HEK293 (cell line): ENCODE data around the gene INPP5A.

ENCODE experiments used
- CTCF ChIA-PET: fragments of 350-600 bp; formaldehyde crosslinking; extraction: SDS; loops from one replicate; lab custom pipeline; 2021; ENCODE audit warnings: antibody characterized with exemption; lab: Yijun Ruan, JAX
- POLR2A ChIA-PET: fragments of 300-600 bp; formaldehyde crosslinking; extraction: SDS; loops from one replicate; lab custom pipeline; 2020; ENCODE audit warnings: antibody characterized with exemption, inconsistent platforms; lab: Yijun Ruan, JAX
- H3K27ac ChIP-seq: fragments of 200-500 bp; sonication (Bioruptor generic); 2 replicates; pipeline ENCODE4 v1.5.1; 2014; ENCODE audit warnings: low read depth, low read length, control low read depth, inconsistent platforms; ENCODE audit errors: extremely low read depth
- H3K36me3 ChIP-seq, 2 experiments: fragments of 200-500 bp in 1 of 2; sonication (Bioruptor generic) in 1 of 2; 1 replicate in 1 of 2; 2 replicates in 1 of 2; pipeline ENCODE4 v1.5.1; 2014 to 2017; ENCODE audit warnings: inconsistent platforms in 2 of 2, low read length in 2 of 2; ENCODE audit not compliant: control insufficient read depth in 2 of 2, insufficient read depth in 1 of 2
- H3K4me1 ChIP-seq: fragments of 200-500 bp; sonication (Bioruptor generic); 2 replicates; pipeline ENCODE4 v1.5.1; 2014; ENCODE audit warnings: mild to moderate bottlenecking, low read length, inconsistent platforms; ENCODE audit not compliant: control insufficient read depth, insufficient read depth
- H3K4me3 ChIP-seq: 2 replicates; pipeline ENCODE4 v1.5.1; 2011; ENCODE audit warnings: low read depth, mild to moderate bottlenecking, control low read depth, low read length, moderate library complexity
- H3K9me3 ChIP-seq: fragments of 200-500 bp; sonication (Bioruptor generic); 2 replicates; pipeline ENCODE4 v1.5.1; 2014; ENCODE audit warnings: low read depth, low read length, inconsistent platforms; ENCODE audit not compliant: control insufficient read depth, insufficient read depth
- GFI1B ChIP-seq: fragments of 450-650 bp; formaldehyde crosslinking; IDR thresholded peaks from 2 replicates; pipeline ENCODE4 v1.5.1; 2016; ENCODE audit warnings: missing biosample characterization, missing genetic modification characterization
- IKZF3 ChIP-seq: fragments of 450-650 bp; IDR thresholded peaks from 2 replicates; pipeline ENCODE4 v1.5.0; 2018; ENCODE audit warnings: missing biosample characterization, mild to moderate bottlenecking, missing genetic modification characterization, moderate library complexity
- PBX3 ChIP-seq: sonication (generic); formaldehyde crosslinking; IDR thresholded peaks from 2 replicates; pipeline ENCODE4 v1.8.1; 2022; ENCODE audit warnings: mild to moderate bottlenecking, moderate library complexity, missing genetic modification reagents
- PRDM4 ChIP-seq: fragments of 450-650 bp; formaldehyde crosslinking; IDR thresholded peaks from 2 replicates; pipeline ENCODE4 v1.5.1; 2017; ENCODE audit warnings: missing biosample characterization, missing genetic modification characterization
- SCRT1 ChIP-seq: fragments of 450-650 bp; formaldehyde crosslinking; IDR thresholded peaks from 2 replicates; pipeline ENCODE4 v1.5.1; 2016; ENCODE audit warnings: missing biosample characterization, missing genetic modification characterization, borderline replicate concordance
- ZBTB1 ChIP-seq: fragments of 450-650 bp; formaldehyde crosslinking; IDR thresholded peaks from 2 replicates; pipeline ENCODE4 v1.5.1; 2016; ENCODE audit warnings: missing biosample characterization, missing genetic modification characterization
- ZBTB48 ChIP-seq: fragments of 450-650 bp; formaldehyde crosslinking; IDR thresholded peaks from 2 replicates; pipeline ENCODE4 v1.5.1; 2016; ENCODE audit warnings: missing biosample characterization, missing genetic modification characterization
- ZNF10 ChIP-seq: fragments of 450-650 bp; formaldehyde crosslinking; IDR thresholded peaks from 2 replicates; pipeline ENCODE4 v1.5.1; 2017; ENCODE audit warnings: missing biosample characterization, missing genetic modification characterization
- ZNF146 ChIP-seq: fragments of 450-650 bp; formaldehyde crosslinking; IDR thresholded peaks from 2 replicates; pipeline ENCODE4 v1.5.1; 2016; ENCODE audit warnings: missing biosample characterization, missing genetic modification characterization
- ZNF16 ChIP-seq: fragments of 450-650 bp; formaldehyde crosslinking; IDR thresholded peaks from 2 replicates; pipeline ENCODE4 v1.5.1; 2016; ENCODE audit warnings: low read depth, missing biosample characterization, missing genetic modification characterization
- ZNF202 ChIP-seq: fragments of 450-650 bp; formaldehyde crosslinking; IDR thresholded peaks from 2 replicates; pipeline ENCODE4 v1.5.1; 2016; ENCODE audit warnings: missing biosample characterization, missing genetic modification characterization, borderline replicate concordance
- ZNF292 ChIP-seq: fragments of 450-650 bp; formaldehyde crosslinking; IDR thresholded peaks from 2 replicates; pipeline ENCODE4 v1.5.1; 2016; ENCODE audit warnings: low read depth, missing biosample characterization, missing genetic modification characterization, borderline replicate concordance
- ZNF341 ChIP-seq: fragments of 450-650 bp; formaldehyde crosslinking; IDR thresholded peaks from 2 replicates; pipeline ENCODE4; 2016; ENCODE audit warnings: low read depth, missing biosample characterization, missing genetic modification characterization
- ZNF350 ChIP-seq: fragments of 450-650 bp; formaldehyde crosslinking; IDR thresholded peaks from 2 replicates; pipeline ENCODE4 v1.5.0; 2017; ENCODE audit warnings: missing biosample characterization, mild to moderate bottlenecking, missing genetic modification characterization
- ZNF37A ChIP-seq: fragments of 450-650 bp; IDR thresholded peaks from 2 replicates; pipeline ENCODE4 v1.5.1; 2018; ENCODE audit warnings: missing biosample characterization, missing genetic modification characterization
- ZNF449 ChIP-seq: fragments of 450-650 bp; formaldehyde crosslinking; IDR thresholded peaks from 2 replicates; pipeline ENCODE4 v1.5.1; 2017; ENCODE audit warnings: missing biosample characterization, mild to moderate bottlenecking, missing genetic modification characterization, moderate library complexity
- ZNF48 ChIP-seq: fragments of 450-650 bp; formaldehyde crosslinking; IDR thresholded peaks from 2 replicates; pipeline ENCODE4 v1.5.1; 2016; ENCODE audit warnings: missing biosample characterization, missing genetic modification characterization
- ZNF501 ChIP-seq: fragments of 450-650 bp; formaldehyde crosslinking; IDR thresholded peaks from 2 replicates; pipeline ENCODE4 v1.5.1; 2016; ENCODE audit warnings: missing biosample characterization, missing genetic modification characterization
- ZNF510 ChIP-seq: fragments of 450-650 bp; formaldehyde crosslinking; IDR thresholded peaks from 2 replicates; pipeline ENCODE4 v1.5.1; 2018; ENCODE audit warnings: mild to moderate bottlenecking, missing genetic modification characterization, missing biosample characterization; ENCODE audit not compliant: insufficient replicate concordance
- ZNF544 ChIP-seq: fragments of 450-650 bp; formaldehyde crosslinking; IDR thresholded peaks from 2 replicates; pipeline ENCODE4 v1.5.0; 2017; ENCODE audit warnings: missing biosample characterization, missing genetic modification characterization
- ZNF610 ChIP-seq: fragments of 450-650 bp; formaldehyde crosslinking; IDR thresholded peaks from 2 replicates; pipeline ENCODE4 v1.5.1; 2016; ENCODE audit warnings: missing biosample characterization, missing genetic modification characterization, borderline replicate concordance
- ZNF623 ChIP-seq: fragments of 450-650 bp; formaldehyde crosslinking; IDR thresholded peaks from 2 replicates; pipeline ENCODE4 v1.5.1; 2016; ENCODE audit warnings: missing biosample characterization, missing genetic modification characterization
- ZNF654 ChIP-seq: fragments of 450-650 bp; formaldehyde crosslinking; IDR thresholded peaks from 2 replicates; pipeline ENCODE4 v1.5.1; 2016; ENCODE audit warnings: low read depth, missing biosample characterization, missing genetic modification characterization
- ZNF707 ChIP-seq: fragments of 450-650 bp; formaldehyde crosslinking; IDR thresholded peaks from 2 replicates; pipeline ENCODE4 v1.5.1; 2016; ENCODE audit warnings: missing biosample characterization, missing genetic modification characterization
- ZNF792 ChIP-seq: fragments of 450-650 bp; formaldehyde crosslinking; IDR thresholded peaks from 2 replicates; pipeline ENCODE4 v1.5.1; 2016; ENCODE audit warnings: missing biosample characterization, missing genetic modification characterization
- ZSCAN5A ChIP-seq: fragments of 450-650 bp; formaldehyde crosslinking; IDR thresholded peaks from 2 replicates; pipeline ENCODE4 v1.5.1; 2016; ENCODE audit warnings: missing biosample characterization, missing genetic modification characterization

The INPP5A gene

GRCh38 chr10:132656283-132657126 lies 118.9 kb downstream of the INPP5A start:
- Histone ChIP-seq H3K27ac (no peak overlapping the region), H3K36me3 (peaks cover 0 to 16% of the 10 kb centered on the region in 2 experiments; a peak in 1 of 3 replicates), H3K4me3 (no peak overlapping the region), H3K4me1 (no peaks in the 10 kb centered on the region), H3K9me3 (no peaks in the 10 kb centered on the region)
- POLR2A ChIA-PET = no interaction called here
- TF ChIP-seq ZNF350 (tag by site-specific recombination) (no peak), ZNF292 (tag by site-specific recombination) (no peak), ZNF341 (0 out of 2 replicates have a peak, but pooled peaks have one; percentile 15), ZNF146 (tag by site-specific recombination) (no peak), ZNF654 (tag by site-specific recombination) (no peak), ZNF501 (no peak)
- CTCF ChIA-PET = interaction anchor here (0.6 to 1.0 kb wide), 2 partner anchors 48 to 146 kb away, joined by 3 to 8 read pairs; no protein-coding TSS in a partner anchor

- ChIA-PET POLR2A (no interaction called here), CTCF (interaction anchor here (0.6 to 0.8 kb wide), 3 partner anchors 36 to 634 kb away, joined by 3 to 4 read pairs (median 3); no protein-coding TSS in a partner anchor)
- H3K36me3 ChIP-seq = peaks cover 0 to 16% of the 10 kb centered on the region in 2 experiments; a peak in 1 of 3 replicates
- no peak overlapping the region for H3K4me3 ChIP-seq
- no peak overlapping the region for H3K27ac ChIP-seq
- no peaks in the 10 kb centered on the region for H3K9me3 ChIP-seq
- no peak for TF ChIP-seq SCRT1 (tag by site-specific recombination)
- TF ChIP-seq ZNF707 = no peak
- TF ChIP-seq ZSCAN5A = no peak
- no peak for TF ChIP-seq IKZF3 (tag by site-specific recombination)
- no peak for TF ChIP-seq ZNF623
- no peak for TF ChIP-seq ZNF510 (tag by site-specific recombination)
- TF ChIP-seq ZNF610 (tag by site-specific recombination) = no peak
- no peak for TF ChIP-seq ZNF16 (tag by site-specific recombination)
- no peak for TF ChIP-seq ZNF792 (tag by site-specific recombination)
- no peak for TF ChIP-seq PBX3 (CRISPR knock-in tag)
- no peak for TF ChIP-seq ZNF37A
- no peak for TF ChIP-seq PRDM4 (tag by site-specific recombination)
- no peak for TF ChIP-seq ZNF10
- TF ChIP-seq ZNF48 (tag by site-specific recombination) = no peak
- TF ChIP-seq ZNF544 = no peak
- no peak for TF ChIP-seq ZBTB48 (tag by site-specific recombination)
- TF ChIP-seq ZNF449 = no peak
- TF ChIP-seq ZNF202 = no peak
- TF ChIP-seq ZBTB1 (tag by site-specific recombination) = no peak
- TF ChIP-seq GFI1B (tag by site-specific recombination) = no peak
- no peaks in the 10 kb centered on the region for H3K4me1 ChIP-seq
Measured at GRCh38 chr10:132657127-132657706, 119.6 kb downstream of the INPP5A start.
